H1 (cell line): Measurements from ENCODE around the gene S100P. TPM values are rescaled to one million over a fixed set of nuclear protein-coding genes. Genes with fewer than 3 reads are reported as not detected.

Experiments
- CTCF ChIA-PET: fragments of 300-600 bp; sonication (Branson Sonifier 250); formaldehyde crosslinking; loops from one replicate; lab custom pipeline; 2021; ENCODE audit not compliant: partially characterized antibody; lab: Charles Lee
- POLR2A ChIA-PET: fragments of 300-600 bp; sonication (Branson Sonifier 250); formaldehyde crosslinking; loops from one replicate; lab custom pipeline; 2021; ENCODE audit warnings: inconsistent platforms; ENCODE audit not compliant: partially characterized antibody; lab: Charles Lee
- DNase-seq, 2 experiments: peaks; one replicate each; pipeline versions ENCODE4 v3.0.0 to v3.0.0-alpha.2; 2010 to 2022; ENCODE audit warnings: low spot score in 2 of 2, low read depth in 1 of 2, mixed read lengths in 1 of 2
- FAIRE-seq: peaks from 2 replicates; lab custom pipeline; 2011; peaks lifted over from hg19 to GRCh38; lab: Jason Lieb, UNC
- H2AFZ ChIP-seq: 2 replicates; pipeline ENCODE4 v1.8.1; 2012; ENCODE audit warnings: low read length, inconsistent platforms
- H2AK5ac ChIP-seq: 2 replicates; pipeline ENCODE4 v1.6.1; 2013; ENCODE audit warnings: low read depth, low read length
- H2BK120ac ChIP-seq: replicated peaks from 2 replicates; pipeline ENCODE3; 2013; ENCODE audit warnings: low read depth, low read length, inconsistent platforms
- H2BK12ac ChIP-seq: 2 replicates; pipeline ENCODE4 v1.6.1; 2013; ENCODE audit warnings: low read depth, low read length
- H2BK15ac ChIP-seq: 2 replicates; pipeline ENCODE4 v1.6.1; 2013; ENCODE audit warnings: low read length
- H2BK20ac ChIP-seq: 2 replicates; pipeline ENCODE4 v1.6.1; 2013; ENCODE audit warnings: low read length
- H2BK5ac ChIP-seq: 2 replicates; pipeline ENCODE4 v1.6.1; 2013; ENCODE audit warnings: low read depth, low read length
- H3K14ac ChIP-seq: 2 replicates; pipeline ENCODE4 v1.6.1; 2013; ENCODE audit warnings: inconsistent platforms; ENCODE audit not compliant: insufficient read length
- H3K18ac ChIP-seq: 2 replicates; pipeline ENCODE4 v1.6.1; 2013; ENCODE audit warnings: low read length; ENCODE audit errors: extremely low read depth
- H3K23ac ChIP-seq: 2 replicates; pipeline ENCODE4 v1.6.1; 2013; ENCODE audit warnings: inconsistent platforms; ENCODE audit not compliant: insufficient read length
- H3K23me2 ChIP-seq: 2 replicates; pipeline ENCODE4 v1.6.1; 2013; ENCODE audit warnings: low read depth, low read length
- H3K27ac ChIP-seq: 2 replicates; pipeline ENCODE4 v1.6.1; 2011; ENCODE audit warnings: low read depth, low read length, inconsistent platforms
- H3K27me3 ChIP-seq, 4 experiments: replicated peaks in 1 of 4; 1 replicate in 1 of 4; 2 replicates in 3 of 4; pipeline versions ENCODE4 v1.6.1 to v1.8.1; 2011 to 2013; ENCODE audit warnings: low read length in 3 of 4, mild to moderate bottlenecking in 3 of 4, inconsistent platforms in 2 of 4, mixed read lengths in 2 of 4, moderate library complexity in 1 of 4; ENCODE audit not compliant: control insufficient read depth in 3 of 4, insufficient read depth in 3 of 4; ENCODE audit errors: extremely low read depth in 1 of 4
- H3K36me3 ChIP-seq, 4 experiments: 2 replicates each; pipeline versions ENCODE4 v1.6.1 to v1.8.1; 2011 to 2013; ENCODE audit warnings: mild to moderate bottlenecking in 4 of 4, low read length in 3 of 4, moderate library complexity in 2 of 4, control low read depth in 1 of 4, inconsistent platforms in 1 of 4; ENCODE audit not compliant: insufficient read depth in 4 of 4, control insufficient read depth in 2 of 4
- H3K4ac ChIP-seq: replicated peaks from 2 replicates; pipeline ENCODE3; 2013; ENCODE audit warnings: low read length, low read depth, mixed read lengths, inconsistent platforms; ENCODE audit not compliant: insufficient read length
- H3K4me1 ChIP-seq, 4 experiments: replicated peaks in 1 of 4; 1 replicate in 1 of 4; 2 replicates in 3 of 4; pipeline versions ENCODE4 v1.6.1 to v1.8.1; 2011 to 2013; ENCODE audit warnings: low read length in 3 of 4, inconsistent platforms in 2 of 4, mixed read lengths in 1 of 4; ENCODE audit not compliant: insufficient read depth in 4 of 4, control insufficient read depth in 3 of 4
- H3K4me2 ChIP-seq, 2 experiments: 2 replicates each; pipeline versions ENCODE4 v1.6.1 to v1.8.1; 2011 to 2013; ENCODE audit warnings: low read depth in 2 of 2, low read length in 2 of 2, control low read depth in 1 of 2, inconsistent platforms in 1 of 2, mild to moderate bottlenecking in 1 of 2; ENCODE audit not compliant: insufficient read depth in 1 of 2
- H3K4me3 ChIP-seq, 4 experiments: fragments of 200-600, 300-600 bp in 1 of 4; sonication (generic), shearing (Covaris generic), sonication (Bioruptor Twin) in 1 of 4; 2 replicates each; pipeline versions ENCODE4 v1.5.1 to v1.8.1; 2011 to 2016; ENCODE audit warnings: low read length in 4 of 4, low read depth in 3 of 4, control low read depth in 2 of 4, inconsistent platforms in 2 of 4, mild to moderate bottlenecking in 2 of 4, mixed read lengths in 1 of 4, moderate library complexity in 1 of 4; ENCODE audit not compliant: insufficient read depth in 2 of 4; ENCODE audit errors: extremely low read depth in 1 of 4
- H3K56ac ChIP-seq: replicated peaks from 2 replicates; pipeline ENCODE3; 2013; ENCODE audit warnings: low read depth, mild to moderate bottlenecking, mixed read lengths, low read length, inconsistent platforms; ENCODE audit not compliant: insufficient read length
- H3K79me1 ChIP-seq: 2 replicates; pipeline ENCODE4 v1.6.1; 2013; ENCODE audit warnings: low read depth, low read length, control low read depth
- H3K79me2 ChIP-seq, 2 experiments: 2 replicates each; pipeline versions ENCODE4 v1.6.1 to v1.8.1; 2012 to 2013; ENCODE audit warnings: low read length in 2 of 2, mild to moderate bottlenecking in 2 of 2, inconsistent platforms in 1 of 2; ENCODE audit not compliant: insufficient read depth in 2 of 2, control insufficient read depth in 1 of 2
- H3K9ac ChIP-seq, 4 experiments: replicated peaks in 1 of 4; 1 replicate in 1 of 4; 2 replicates in 3 of 4; pipeline versions ENCODE4 v1.6.1 to v1.8.1; 2011 to 2013; ENCODE audit warnings: low read depth in 3 of 4, low read length in 3 of 4, control low read depth in 2 of 4, mild to moderate bottlenecking in 2 of 4, moderate library complexity in 2 of 4, inconsistent platforms in 1 of 4; ENCODE audit errors: extremely low read depth in 1 of 4
- H3K9me3 ChIP-seq, 2 experiments: 2 replicates each; pipeline versions ENCODE4 v1.6.1 to v1.8.1; 2012 to 2013; ENCODE audit warnings: mild to moderate bottlenecking in 2 of 2, moderate library complexity in 2 of 2, control low read depth in 1 of 2, inconsistent platforms in 1 of 2, low read depth in 1 of 2, low read length in 1 of 2, mixed read lengths in 1 of 2; ENCODE audit not compliant: insufficient read depth in 2 of 2
- H4K20me1 ChIP-seq, 2 experiments: replicated peaks in 1 of 2; 2 replicates each; pipeline versions ENCODE3 to v1.8.1; 2011 to 2013; ENCODE audit warnings: inconsistent platforms in 2 of 2, low read length in 2 of 2, mild to moderate bottlenecking in 1 of 2; ENCODE audit not compliant: insufficient read depth in 2 of 2, control insufficient read depth in 1 of 2
- H4K5ac ChIP-seq: 2 replicates; pipeline ENCODE4 v1.6.1; 2013; ENCODE audit warnings: low read length, low read depth, mixed read lengths, inconsistent platforms; ENCODE audit not compliant: insufficient read length
- H4K8ac ChIP-seq: 2 replicates; pipeline ENCODE4 v1.8.0; 2013; ENCODE audit warnings: mild to moderate bottlenecking, moderate library complexity, low read length, inconsistent platforms; ENCODE audit not compliant: insufficient read depth; ENCODE audit errors: extremely low read depth
- H4K91ac ChIP-seq: replicated peaks from 2 replicates; pipeline ENCODE3; 2013; ENCODE audit warnings: low read length, mixed read lengths, inconsistent platforms; ENCODE audit not compliant: insufficient read length
- BCL11A ChIP-seq, 2 experiments: IDR thresholded peaks; one replicate each; pipeline ENCODE4 v1.6.1; 2011; ENCODE audit warnings: low read depth in 2 of 2, low read length in 2 of 2, mild to moderate bottlenecking in 2 of 2
- CHD1 ChIP-seq: IDR thresholded peaks from 2 replicates; pipeline ENCODE4 v1.6.1; 2012; ENCODE audit warnings: low read depth, low read length, improper control_type of control experiment
- CREB1 ChIP-seq: IDR thresholded peaks from 2 replicates; pipeline ENCODE4 v1.6.1; 2012; ENCODE audit warnings: inconsistent platforms
- CTBP2 ChIP-seq: IDR thresholded peaks from 2 replicates; pipeline ENCODE4 v1.7.0; 2011; ENCODE audit warnings: borderline replicate concordance, mild to moderate bottlenecking, moderate library complexity, mixed read lengths, low read length; ENCODE audit not compliant: insufficient read depth, insufficient read length
- EP300 ChIP-seq, 2 experiments: IDR thresholded peaks; 1 replicate in 1 of 2; 2 replicates in 1 of 2; pipeline ENCODE4 v1.6.1; 2011 to 2012; ENCODE audit warnings: low read depth in 2 of 2, low read length in 2 of 2, mild to moderate bottlenecking in 2 of 2, borderline replicate concordance in 1 of 2, inconsistent platforms in 1 of 2, moderate library complexity in 1 of 2
- EZH2 ChIP-seq: fragments of 200-600 bp; sonication (generic); IDR thresholded peaks from 2 replicates; pipeline ENCODE4 v1.7.1; 2012; ENCODE audit warnings: low read depth, mild to moderate bottlenecking, moderate library complexity, low read length, inconsistent platforms; ENCODE audit not compliant: severe bottlenecking
- GABPA ChIP-seq: IDR thresholded peaks from 2 replicates; pipeline ENCODE4 v1.6.1; 2011; ENCODE audit warnings: mild to moderate bottlenecking, low read length, moderate library complexity, borderline replicate concordance; ENCODE audit not compliant: insufficient read depth
- HDAC2 ChIP-seq, 2 experiments: fragments of 300-600 bp in 1 of 2; sonication (generic) in 1 of 2; IDR thresholded peaks; 2 replicates each; pipeline ENCODE4 v1.6.1; 2011 to 2012; ENCODE audit warnings: low read depth in 2 of 2, low read length in 2 of 2, mild to moderate bottlenecking in 2 of 2, moderate library complexity in 2 of 2, borderline replicate concordance in 1 of 2, inconsistent platforms in 1 of 2
- JUND ChIP-seq: IDR thresholded peaks from 2 replicates; pipeline ENCODE4 v1.6.1; 2011; ENCODE audit warnings: mild to moderate bottlenecking, improper control_type of control experiment, low read length
- SAP30 ChIP-seq: fragments of 300-600 bp; sonication (generic); IDR thresholded peaks from 2 replicates; pipeline ENCODE4 v1.7.1; 2012; ENCODE audit warnings: low read length, moderate library complexity, mild to moderate bottlenecking, inconsistent platforms; ENCODE audit not compliant: insufficient read depth, insufficient replicate concordance
- ZNF274 ChIP-seq: IDR thresholded peaks from 2 replicates; pipeline ENCODE4 v1.7.0; 2012; ENCODE audit warnings: low read length, borderline replicate concordance; ENCODE audit errors: extremely low read depth
- WGBS, 2 experiments: shearing (Covaris generic) in 1 of 2; methylation state at CpG; one replicate each; pipeline versions ENCODE4 v1.1.6 to v1.1.7; 2013 to 2015; ENCODE audit warnings: low lambda C conversion rate in 2 of 2, mixed read lengths in 2 of 2, inconsistent platforms in 1 of 2, low coverage in 1 of 2, missing lambda C conversion rate in 1 of 2; ENCODE audit not compliant: insufficient replicate concordance in 2 of 2, insufficient coverage in 1 of 2, insufficient read length in 1 of 2; ENCODE audit errors: extremely low coverage in 1 of 2, missing lambda C conversion rate in 1 of 2; 5-methylcytosine and 5-hydroxymethylcytosine counted together
- polyA plus RNA-seq, 7 experiments: library from polyadenylated mRNA; depleted of rRNA in 3 of 7; stranded (reverse) in 5 of 7; unstranded in 2 of 7; fragments of >200 nt in 5 of 7; fragments of 200-250 nt in 2 of 7; gene quantifications; 1 replicate in 5 of 7; 2 replicates in 1 of 7; 4 replicates in 1 of 7; pipeline versions ENCODE4 v1.2.1 to v1.2.3, GENCODE V29; 2011 to 2013; ENCODE audit warnings: missing spikeins in 2 of 7, mixed read lengths in 2 of 7
- total RNA-seq: library from RNA; stranded (reverse); fragmentation: NEBNext Ultra II Directional; extraction: Animal tissue kit (Norgen Biotek cat#: 25700); gene quantifications from 2 replicates; pipeline ENCODE4 v1.2.1, GENCODE V29; 2021

The S100P gene
- total and polyA plus RNA-seq, 2 of the 8 experiments (the other 6 are each of a cell fraction or from before 2014, with no cell fraction given) = not detected

- H2BK15ac ChIP-seq = no peak overlapping the region; the same call in 1 of the 2 replicates
- H3K4me1 ChIP-seq = peaks cover 0 to 12% (median 5%) of the 10 kb centered on the region in 4 experiments; a peak in 5 of 7 replicates
- H3K9me3 ChIP-seq = no peaks in the 10 kb centered on the region
- H3K18ac ChIP-seq = no peak overlapping the region
- no peaks in the 10 kb centered on the region for H3K79me1 ChIP-seq
- no peaks in the 10 kb centered on the region for H3K27me3 ChIP-seq
- peaks cover 0 to 6% of the 10 kb centered on the region in 2 experiments for H4K20me1 ChIP-seq
- no peak overlapping the region for H3K4ac ChIP-seq
- no peak overlapping the region for H4K8ac ChIP-seq
- no peaks in the 10 kb centered on the region; a peak in 1 of 8 replicates for H3K36me3 ChIP-seq
- DNase-seq = no peak
- H2BK20ac ChIP-seq = no peak overlapping the region
- no peak overlapping the region for H2BK12ac ChIP-seq
- H2BK5ac ChIP-seq = no peak overlapping the region
- POLR2A ChIA-PET = no interaction called here
- H2AK5ac ChIP-seq = no peak overlapping the region
- no peak overlapping the region for H2AFZ ChIP-seq
- H3K27ac ChIP-seq = no peak overlapping the region
- WGBS, 2 experiments = 89% methylated on average over 8 of the region's 8 CpGs; no CpG with 5 or more reads in 1 of the 2 experiments
- no peak overlapping the region for H3K4me2 ChIP-seq
- no peak overlapping the region for H3K56ac ChIP-seq
- H3K14ac ChIP-seq = no peak overlapping the region
- TF ChIP-seq HDAC2 (IDR thresholded peaks at IDR 0.05; ENCODE audit: borderline replicate concordance in 1 of 2, low read depth in 2 of 2, low read length in 2 of 2) (no peak), CREB1 (no peak), EP300 (IDR thresholded peaks at IDR 0.05; ENCODE audit: borderline replicate concordance in 1 of 2, low read depth in 2 of 2, low read length in 2 of 2) (no peak), CHD1 (no peak), EZH2 (no peak), BCL11A (IDR thresholded peaks at IDR 0.05; ENCODE audit: low read depth in 2 of 2, low read length in 2 of 2) (no peak), ZNF274 (no peak), GABPA (no peak), CTBP2 (no peak), JUND (no peak), SAP30 (no peak)
- TF ChIP-seq, all 59 proteins: peak for 0
- Histone ChIP-seq H2BK120ac (no peak overlapping the region), H3K79me2 (no peaks in the 10 kb centered on the region), H4K5ac (no peak overlapping the region), H3K4me3 (no peak overlapping the region), H4K91ac (no peak overlapping the region), H3K9ac (no peak overlapping the region), H3K23me2 (peaks cover 9% of the 10 kb centered on the region), H3K23ac (no peak overlapping the region)
- CTCF ChIA-PET = interaction anchor here (11.1 kb wide), 1 partner anchor 151 kb away, joined by 182 read pairs; no protein-coding TSS in a partner anchor
- no peak for FAIRE-seq
Observed at GRCh38 chr4:6723851-6724250, 30.2 kb downstream of the S100P start.
